ENCODE results near the gene PCDHGA10.
A peak's percentile ranks its signal among the peaks of the same experiment; 100 is the strongest.
"Not testable (repeated sequence)": the region's sequence is repeated elsewhere in the genome, so short reads cannot be mapped to it uniquely, and the experiment has no call there.

PCDHGA10 gene

GRCh38 chr5:141387557-141388311 lies 25.1 kb upstream of the PCDHGA10 start, which contains the start of gene PCDHGB4:
Gene PCDHGB4 (plus strand): TSS chr5:141387698. CDS start chr5:141387885, 187 bp downstream.
- peak; percentile 55 for DNase-seq (ENCODE audit: low read depth)
- TF ChIP-seq, protein P1, sequence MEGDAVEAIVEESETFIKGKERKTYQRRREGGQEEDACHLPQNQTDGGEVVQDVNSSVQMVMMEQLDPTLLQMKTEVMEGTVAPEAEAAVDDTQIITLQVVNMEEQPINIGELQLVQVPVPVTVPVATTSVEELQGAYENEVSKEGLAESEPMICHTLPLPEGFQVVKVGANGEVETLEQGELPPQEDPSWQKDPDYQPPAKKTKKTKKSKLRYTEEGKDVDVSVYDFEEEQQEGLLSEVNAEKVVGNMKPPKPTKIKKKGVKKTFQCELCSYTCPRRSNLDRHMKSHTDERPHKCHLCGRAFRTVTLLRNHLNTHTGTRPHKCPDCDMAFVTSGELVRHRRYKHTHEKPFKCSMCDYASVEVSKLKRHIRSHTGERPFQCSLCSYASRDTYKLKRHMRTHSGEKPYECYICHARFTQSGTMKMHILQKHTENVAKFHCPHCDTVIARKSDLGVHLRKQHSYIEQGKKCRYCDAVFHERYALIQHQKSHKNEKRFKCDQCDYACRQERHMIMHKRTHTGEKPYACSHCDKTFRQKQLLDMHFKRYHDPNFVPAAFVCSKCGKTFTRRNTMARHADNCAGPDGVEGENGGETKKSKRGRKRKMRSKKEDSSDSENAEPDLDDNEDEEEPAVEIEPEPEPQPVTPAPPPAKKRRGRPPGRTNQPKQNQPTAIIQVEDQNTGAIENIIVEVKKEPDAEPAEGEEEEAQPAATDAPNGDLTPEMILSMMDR (conservative IDR thresholded peaks at IDR 0.05; ENCODE audit: control insufficient read depth, insufficient read depth, low read depth, low read length): peak; percentile 55
- peak within 1 kb of the TSS; percentile 44 for H3K4me3 ChIP-seq (ENCODE audit: control insufficient read depth, low read depth, low read length)

DNA sequence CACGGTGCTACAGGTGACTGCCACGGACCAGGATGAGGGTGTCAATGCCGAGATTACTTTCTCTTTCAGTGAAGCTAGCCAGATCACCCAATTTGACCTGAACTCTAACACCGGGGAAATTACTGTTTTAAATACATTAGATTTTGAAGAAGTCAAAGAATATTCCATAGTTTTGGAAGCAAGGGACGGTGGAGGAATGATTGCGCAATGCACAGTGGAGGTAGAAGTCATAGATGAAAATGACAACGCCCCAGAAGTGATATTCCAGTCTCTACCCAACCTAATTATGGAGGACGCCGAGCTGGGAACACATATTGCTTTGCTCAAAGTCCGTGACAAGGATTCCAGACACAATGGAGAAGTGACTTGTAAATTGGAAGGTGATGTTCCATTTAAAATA lies 24.1 kb upstream of the PCDHGA10 start:
- DNase-seq (ENCODE audit: low read depth): no peak
- no peak overlapping the region for H3K4me3 ChIP-seq (ENCODE audit: control insufficient read depth, low read depth, low read length)
- TF ChIP-seq, protein P1 (conservative IDR thresholded peaks at IDR 0.05; ENCODE audit: control insufficient read depth, insufficient read depth, low read depth, low read length): no peak

DNA sequence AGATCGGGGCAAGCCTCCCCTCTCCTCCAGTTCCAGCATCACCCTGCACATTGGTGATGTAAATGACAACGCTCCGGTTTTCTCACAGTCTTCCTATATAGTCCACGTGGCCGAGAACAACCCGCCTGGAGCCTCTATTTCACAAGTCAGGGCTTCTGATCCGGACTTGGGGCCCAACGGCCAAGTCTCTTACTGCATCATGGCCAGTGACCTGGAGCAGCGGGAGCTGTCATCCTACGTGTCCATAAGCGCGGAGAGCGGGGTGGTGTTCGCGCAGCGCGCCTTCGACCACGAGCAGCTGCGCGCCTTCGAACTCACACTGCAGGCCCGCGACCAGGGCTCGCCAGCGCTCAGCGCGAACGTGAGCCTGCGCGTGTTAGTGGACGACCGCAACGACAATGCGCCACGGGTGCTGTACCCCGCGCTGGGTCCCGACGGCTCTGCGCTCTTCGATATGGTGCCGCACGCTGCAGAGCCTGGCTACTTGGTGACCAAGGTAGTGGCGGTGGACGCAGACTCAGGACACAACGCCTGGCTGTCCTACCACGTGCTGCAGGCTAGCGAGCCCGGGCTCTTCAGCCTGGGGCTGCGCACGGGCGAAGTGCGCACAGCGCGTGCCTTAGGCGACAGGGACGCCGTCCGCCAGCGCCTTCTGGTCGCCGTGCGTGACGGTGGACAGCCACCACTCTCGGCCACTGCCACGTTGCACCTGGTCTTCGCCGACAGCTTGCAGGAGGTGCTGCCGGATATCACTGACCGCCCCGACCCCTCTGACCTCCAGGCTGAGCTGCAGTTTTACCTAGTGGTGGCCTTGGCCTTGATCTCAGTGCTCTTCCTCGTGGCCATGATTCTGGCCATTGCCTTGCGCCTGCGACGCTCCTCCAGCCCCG lies 23.4 kb upstream of the PCDHGA10 start:
- no peak overlapping the region for H3K4me3 ChIP-seq (ENCODE audit: control insufficient read depth, low read depth, low read length)
- TF ChIP-seq, protein P1 (conservative IDR thresholded peaks at IDR 0.05; ENCODE audit: control insufficient read depth, insufficient read depth, low read depth, low read length): no peak
- no peak for DNase-seq (ENCODE audit: low read depth)

GRCh38 chr5:141392429-141393198 lies 20.2 kb upstream of the PCDHGA10 start, which contains the start of gene PCDHGA8:
Gene PCDHGA8 (plus strand): TSS chr5:141392633. CDS start chr5:141392814, 181 bp downstream.
- H3K4me3 ChIP-seq (ENCODE audit: control insufficient read depth, low read depth, low read length): no peak within 1 kb of the TSS
- TF ChIP-seq, protein P1 (conservative IDR thresholded peaks at IDR 0.05; ENCODE audit: control insufficient read depth, insufficient read depth, low read depth, low read length): peak; percentile 18
- DNase-seq (ENCODE audit: low read depth): peak; percentile 24

GRCh38 chr5:141393267-141393666 lies 19.5 kb upstream of the PCDHGA10 start:
- no peak overlapping the region for H3K4me3 ChIP-seq (ENCODE audit: control insufficient read depth, low read depth, low read length)
- TF ChIP-seq, protein P1 (conservative IDR thresholded peaks at IDR 0.05; ENCODE audit: control insufficient read depth, insufficient read depth, low read depth, low read length): no peak
- no peak for DNase-seq (ENCODE audit: low read depth)

DNA sequence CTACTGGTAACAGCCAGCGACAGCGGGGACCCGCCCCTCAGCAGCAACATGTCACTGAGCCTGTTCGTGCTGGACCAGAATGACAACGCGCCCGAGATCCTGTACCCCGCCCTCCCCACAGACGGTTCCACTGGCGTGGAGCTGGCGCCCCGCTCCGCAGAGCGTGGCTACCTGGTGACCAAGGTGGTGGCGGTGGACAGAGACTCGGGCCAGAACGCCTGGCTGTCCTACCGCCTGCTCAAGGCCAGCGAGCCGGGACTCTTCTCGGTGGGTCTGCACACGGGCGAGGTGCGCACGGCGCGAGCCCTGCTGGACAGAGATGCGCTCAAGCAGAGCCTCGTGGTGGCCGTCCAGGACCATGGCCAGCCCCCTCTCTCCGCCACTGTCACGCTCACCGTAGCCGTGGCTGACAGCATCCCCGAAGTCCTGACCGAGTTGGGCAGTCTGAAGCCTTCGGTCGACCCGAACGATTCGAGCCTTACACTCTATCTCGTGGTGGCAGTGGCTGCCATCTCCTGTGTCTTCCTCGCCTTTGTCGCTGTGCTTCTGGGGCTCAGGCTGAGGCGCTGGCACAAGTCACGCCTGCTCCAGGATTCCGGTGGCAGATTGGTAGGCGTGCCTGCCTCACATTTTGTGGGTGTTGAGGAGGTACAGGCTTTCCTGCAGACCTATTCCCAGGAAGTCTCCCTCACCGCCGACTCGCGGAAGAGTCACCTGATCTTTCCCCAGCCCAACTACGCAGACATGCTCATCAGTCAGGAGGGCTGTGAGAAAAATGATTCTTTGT lies 18.2 kb upstream of the PCDHGA10 start:
- DNase-seq (ENCODE audit: low read depth); H3K4me3 ChIP-seq (ENCODE audit: control insufficient read depth, low read depth, low read length): not testable (repeated sequence)

Data from fibroblast of mammary gland (primary cell).